GM23338 (cell line): ENCODE results near the gene CCDC60. TPM values are rescaled to one million over a fixed set of nuclear protein-coding genes. Genes with fewer than 3 reads are reported as not detected.

Source experiments
- ATAC-seq: fragments of 200-7000 bp; cut with Tn5 transposase; 3 replicates; pipeline ENCODE4 v1.9.1; 2020
- DNase-seq: peaks from one replicate; pipeline ENCODE4 v3.0.0-alpha.2; 2015; ENCODE audit warnings: low spot score
- H2AFZ ChIP-seq: fragments of 200-600 bp; sonication (generic); 2 replicates; pipeline ENCODE4 v1.8.0; 2016; ENCODE audit warnings: antibody characterized with exemption, mild to moderate bottlenecking, moderate library complexity
- H3F3A ChIP-seq: fragments of 200-600 bp; sonication (generic); replicated peaks from 2 replicates; pipeline ENCODE4 v1.8.0; 2017; ENCODE audit warnings: antibody characterized with exemption, mixed run types, low read depth
- H3K27ac ChIP-seq: fragments of 200-600 bp; sonication (generic); 2 replicates; pipeline ENCODE4 v1.6.1; 2016; ENCODE audit warnings: low read depth
- H3K27me3 ChIP-seq: fragments of 200-600 bp; sonication (generic); 2 replicates; pipeline ENCODE4 v1.8.0; 2016; ENCODE audit warnings: mild to moderate bottlenecking, mixed run types, moderate library complexity; ENCODE audit not compliant: insufficient read depth
- H3K36me3 ChIP-seq: fragments of 200-600 bp; sonication (generic); 2 replicates; pipeline ENCODE4 v1.8.0; 2016; ENCODE audit warnings: mild to moderate bottlenecking; ENCODE audit not compliant: insufficient read depth
- H3K4me1 ChIP-seq: fragments of 200-600 bp; sonication (generic); 2 replicates; pipeline ENCODE4 v1.8.0; 2016; ENCODE audit warnings: mild to moderate bottlenecking, moderate library complexity; ENCODE audit not compliant: insufficient read depth
- H3K4me2 ChIP-seq: fragments of 200-600 bp; sonication (generic); 2 replicates; pipeline ENCODE4 v1.7.1; 2017; ENCODE audit warnings: mixed run types
- H3K4me3 ChIP-seq: fragments of 200-600 bp; sonication (generic); 2 replicates; pipeline ENCODE4 v1.6.1; 2016; ENCODE audit warnings: mixed run types
- H3K79me2 ChIP-seq: fragments of 200-600 bp; sonication (generic); replicated peaks from 2 replicates; pipeline ENCODE4 v1.8.0; 2017; ENCODE audit warnings: mild to moderate bottlenecking; ENCODE audit not compliant: insufficient read depth
- H3K9me2 ChIP-seq: fragments of 200-600 bp; sonication (generic); 2 replicates; pipeline ENCODE4 v1.8.0; 2017; ENCODE audit not compliant: insufficient read depth
- H4K20me1 ChIP-seq: fragments of 200-600 bp; sonication (generic); replicated peaks from 2 replicates; pipeline ENCODE4 v1.8.0; 2017; ENCODE audit warnings: mild to moderate bottlenecking; ENCODE audit not compliant: insufficient read depth
- H3K27ac Mint-ChIP-seq: 2 replicates; pipeline ENCODE4 v1.8.0; 2020; ENCODE audit warnings: inconsistent platforms, mild to moderate bottlenecking, moderate library complexity, mixed read lengths
- H3K27me3 Mint-ChIP-seq: 3 replicates; pipeline ENCODE4 v1.8.0; 2022; ENCODE audit warnings: low read depth, mild to moderate bottlenecking, moderate library complexity, mixed read lengths, inconsistent platforms; ENCODE audit not compliant: insufficient read depth, poor library complexity
- H3K36me3 Mint-ChIP-seq: 3 replicates; pipeline ENCODE4 v1.8.0; 2021; ENCODE audit warnings: low read depth, mild to moderate bottlenecking, inconsistent platforms, moderate library complexity, mixed read lengths
- H3K4me1 Mint-ChIP-seq: 3 replicates; pipeline ENCODE4 v1.8.0; 2020; ENCODE audit warnings: mild to moderate bottlenecking, inconsistent platforms, mixed read lengths
- H3K4me3 Mint-ChIP-seq: 3 replicates; pipeline ENCODE4 v1.8.0; 2021; ENCODE audit warnings: moderate library complexity, mild to moderate bottlenecking, inconsistent platforms, mixed read lengths
- H3K9me3 Mint-ChIP-seq: 3 replicates; pipeline ENCODE4 v1.8.0; 2020; ENCODE audit warnings: moderate library complexity, mild to moderate bottlenecking, inconsistent platforms, mixed read lengths
- CTCF ChIP-seq, 2 experiments: fragments of 200-600 bp in 1 of 2; sonication (generic) in 1 of 2; conservative IDR thresholded peaks; 2 replicates each; pipeline versions ENCODE4 v1.5.1 to v1.6.1; 2016 to 2017; ENCODE audit warnings: antibody characterized with exemption in 2 of 2, low read depth in 2 of 2, mild to moderate bottlenecking in 2 of 2, moderate library complexity in 1 of 2
- ETS1 ChIP-seq: IDR thresholded peaks from 2 replicates; pipeline ENCODE4 v1.6.1; 2016; ENCODE audit warnings: antibody characterized with exemption
- EZH2 ChIP-seq: fragments of 200-600 bp; sonication (generic); IDR thresholded peaks from one replicate; pipeline ENCODE4 v1.8.0; 2017; ENCODE audit warnings: antibody characterized with exemption, mild to moderate bottlenecking, low read depth; ENCODE audit not compliant: unreplicated experiment
- EZH2phosphoT487 ChIP-seq: fragments of 200-600 bp; sonication (generic); IDR thresholded peaks from one replicate; pipeline ENCODE4 v1.8.1; 2018; ENCODE audit warnings: antibody characterized with exemption; ENCODE audit not compliant: unreplicated experiment
- JUNB ChIP-seq: IDR thresholded peaks from one replicate; pipeline ENCODE4 v1.6.1; 2016; ENCODE audit warnings: antibody characterized with exemption; ENCODE audit not compliant: unreplicated experiment
- POLR2AphosphoS5 ChIP-seq: IDR thresholded peaks from 2 replicates; pipeline ENCODE4 v1.6.1; 2016; ENCODE audit warnings: antibody characterized with exemption, low read depth
- STAT1 ChIP-seq: IDR thresholded peaks from one replicate; pipeline ENCODE4 v1.6.1; 2016; ENCODE audit warnings: antibody characterized with exemption; ENCODE audit not compliant: unreplicated experiment
- ZNF462 ChIP-seq: fragments of 250-450 bp; sonication (Bioruptor Pico); IDR thresholded peaks from 2 replicates; pipeline ENCODE4 v1.5.0; 2020; ENCODE audit warnings: mild to moderate bottlenecking, moderate library complexity
- polyA plus RNA-seq: library from polyadenylated mRNA; unstranded; fragments of >200 nt; fragmentation: Nextera tagmentation; extraction: Ambion mirVana; gene quantifications from 2 replicates; pipeline ENCODE4 v1.2.1, GENCODE V29; 2016
- total RNA-seq: library from RNA; depleted of rRNA; stranded (reverse); fragments of >200 nt; shearing (Covaris generic); gene quantifications from 2 replicates; pipeline ENCODE4 v1.2.3, GENCODE V29; 2014
- TF ChIP-seq, protein P1 (sequence below): IDR thresholded peaks from one replicate; pipeline ENCODE4 v1.6.1; 2018; ENCODE audit warnings: antibody characterized with exemption; ENCODE audit not compliant: unreplicated experiment

The CCDC60 gene
- total and polyA plus RNA-seq, 2 experiments from 2014 or later = 0.53 TPM; not detected in 1

- Histone ChIP-seq H3K4me1 (no peaks in the 10 kb centered on the region), H3K9me2 (no peaks in the 10 kb centered on the region), H3F3A (no peaks in the 10 kb centered on the region), H3K4me2 (no peak overlapping the region), H3K27me3 (no peaks in the 10 kb centered on the region), H4K20me1 (no peaks in the 10 kb centered on the region), H3K4me3 (no peak overlapping the region), H3K36me3 (no peaks in the 10 kb centered on the region), H3K27ac (no peak overlapping the region), H2AFZ (no peak overlapping the region), H3K79me2 (no peaks in the 10 kb centered on the region)
- TF ChIP-seq, protein P1, sequence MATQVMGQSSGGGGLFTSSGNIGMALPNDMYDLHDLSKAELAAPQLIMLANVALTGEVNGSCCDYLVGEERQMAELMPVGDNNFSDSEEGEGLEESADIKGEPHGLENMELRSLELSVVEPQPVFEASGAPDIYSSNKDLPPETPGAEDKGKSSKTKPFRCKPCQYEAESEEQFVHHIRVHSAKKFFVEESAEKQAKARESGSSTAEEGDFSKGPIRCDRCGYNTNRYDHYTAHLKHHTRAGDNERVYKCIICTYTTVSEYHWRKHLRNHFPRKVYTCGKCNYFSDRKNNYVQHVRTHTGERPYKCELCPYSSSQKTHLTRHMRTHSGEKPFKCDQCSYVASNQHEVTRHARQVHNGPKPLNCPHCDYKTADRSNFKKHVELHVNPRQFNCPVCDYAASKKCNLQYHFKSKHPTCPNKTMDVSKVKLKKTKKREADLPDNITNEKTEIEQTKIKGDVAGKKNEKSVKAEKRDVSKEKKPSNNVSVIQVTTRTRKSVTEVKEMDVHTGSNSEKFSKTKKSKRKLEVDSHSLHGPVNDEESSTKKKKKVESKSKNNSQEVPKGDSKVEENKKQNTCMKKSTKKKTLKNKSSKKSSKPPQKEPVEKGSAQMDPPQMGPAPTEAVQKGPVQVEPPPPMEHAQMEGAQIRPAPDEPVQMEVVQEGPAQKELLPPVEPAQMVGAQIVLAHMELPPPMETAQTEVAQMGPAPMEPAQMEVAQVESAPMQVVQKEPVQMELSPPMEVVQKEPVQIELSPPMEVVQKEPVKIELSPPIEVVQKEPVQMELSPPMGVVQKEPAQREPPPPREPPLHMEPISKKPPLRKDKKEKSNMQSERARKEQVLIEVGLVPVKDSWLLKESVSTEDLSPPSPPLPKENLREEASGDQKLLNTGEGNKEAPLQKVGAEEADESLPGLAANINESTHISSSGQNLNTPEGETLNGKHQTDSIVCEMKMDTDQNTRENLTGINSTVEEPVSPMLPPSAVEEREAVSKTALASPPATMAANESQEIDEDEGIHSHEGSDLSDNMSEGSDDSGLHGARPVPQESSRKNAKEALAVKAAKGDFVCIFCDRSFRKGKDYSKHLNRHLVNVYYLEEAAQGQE = no peak
- TF ChIP-seq EZH2 (no peak), JUNB (no peak), ETS1 (no peak), STAT1 (no peak), EZH2phosphoT487 (no peak), CTCF (conservative IDR thresholded peaks at IDR 0.05; ENCODE audit: low read depth in 2 of 2) (no peak), POLR2AphosphoS5 (no peak), ZNF462 (CRISPR knock-in tag) (no peak)
- no peak for ATAC-seq
- H3K27me3 Mint-ChIP-seq = no peaks in the 10 kb centered on the region
- no peak overlapping the region for H3K27ac Mint-ChIP-seq
- H3K4me3 Mint-ChIP-seq = no peak overlapping the region
- no peak for DNase-seq
- no peaks in the 10 kb centered on the region for H3K36me3 Mint-ChIP-seq
- H3K9me3 Mint-ChIP-seq = no peaks in the 10 kb centered on the region; the same call in 2 of the 3 replicates
- H3K4me1 Mint-ChIP-seq = peaks cover 4% of the 10 kb centered on the region; the same call in 2 of the 3 replicates
Observed at GRCh38 chr12:119419381-119419780, 84.9 kb downstream of the CCDC60 start.
